ENCODE measurements around the gene RHO. TPM values are rescaled to one million over a fixed set of nuclear protein-coding genes. Genes with fewer than 3 reads are reported as not detected.
"Not testable (repeated sequence)": the region's sequence is repeated elsewhere in the genome, so short reads cannot be mapped to it uniquely, and the experiment has no call there.

Gene RHO
- total and polyA plus RNA-seq, 2 experiments from 2014 or later: not detected

- DNase-seq (ENCODE audit: low read depth in 1 of 2, low spot score in 1 of 2): no peak
- no peak for TF ChIP-seq CTCF (IDR thresholded peaks at IDR 0.05; ENCODE audit: low read depth, low read length)
- no peaks in the 10 kb centered on the region for H3K4me1 ChIP-seq (ENCODE audit: low read depth)
- no peak overlapping the region for H3K4me3 ChIP-seq
- no peaks in the 10 kb centered on the region for H3K27me3 ChIP-seq
- no peaks in the 10 kb centered on the region for H3K36me3 ChIP-seq
- no peak overlapping the region for H3K27ac ChIP-seq
- H3K9me3 ChIP-seq (ENCODE audit: low read depth): no peaks in the 10 kb centered on the region
Measured at GRCh38 chr3:129539206-129539605, 10.8 kb downstream of the RHO start.

- no peak overlapping the region for H3K4me3 ChIP-seq
- no peak for DNase-seq (ENCODE audit: low read depth in 1 of 2, low spot score in 1 of 2)
- H3K9me3 ChIP-seq (ENCODE audit: low read depth): no peaks in the 10 kb centered on the region
- no peak overlapping the region for H3K27ac ChIP-seq
- no peaks in the 10 kb centered on the region for H3K4me1 ChIP-seq (ENCODE audit: low read depth)
- no peaks in the 10 kb centered on the region for H3K27me3 ChIP-seq
- H3K36me3 ChIP-seq: no peaks in the 10 kb centered on the region
- TF ChIP-seq CTCF (IDR thresholded peaks at IDR 0.05; ENCODE audit: low read depth, low read length): no peak
Measured at GRCh38 chr3:129540776-129541516, 12.5 kb downstream of the RHO start.

- DNase-seq (ENCODE audit: low read depth in 1 of 2, low spot score in 1 of 2): no peak
- no peaks in the 10 kb centered on the region for H3K27me3 ChIP-seq
- no peaks in the 10 kb centered on the region for H3K36me3 ChIP-seq
- TF ChIP-seq CTCF (IDR thresholded peaks at IDR 0.05; ENCODE audit: low read depth, low read length): no peak
- H3K27ac ChIP-seq: no peak overlapping the region
- no peak overlapping the region for H3K4me3 ChIP-seq
- no peaks in the 10 kb centered on the region for H3K9me3 ChIP-seq (ENCODE audit: low read depth)
- no peaks in the 10 kb centered on the region for H3K4me1 ChIP-seq (ENCODE audit: low read depth)
Measured at GRCh38 chr3:129542747-129543146, 14.3 kb downstream of the RHO start.

GRCh38 chr3:129543156-129543790, 14.8 kb downstream of the RHO start, which contains the start of gene H1-8:
Gene H1-8, plus strand, starts transcription at chr3:129543175. Its CDS starts 44 bp downstream, at chr3:129543219.
- TF ChIP-seq CTCF (IDR thresholded peaks at IDR 0.05; ENCODE audit: low read depth, low read length): no peak
- Histone ChIP-seq H3K9me3 (ENCODE audit: low read depth) (no peaks in the 10 kb centered on the region), H3K27ac (no peak within 1 kb of the TSS), H3K4me3 (no peak within 1 kb of the TSS), H3K36me3 (no peaks in the 10 kb centered on the region), H3K4me1 (ENCODE audit: low read depth) (no peaks in the 10 kb centered on the region), H3K27me3 (no peaks in the 10 kb centered on the region)
- DNase-seq (ENCODE audit: low read depth in 1 of 2, low spot score in 1 of 2): no peak

- H3K4me1 ChIP-seq (ENCODE audit: low read depth): no peaks in the 10 kb centered on the region
- H3K9me3 ChIP-seq (ENCODE audit: low read depth): no peaks in the 10 kb centered on the region
- H3K27me3 ChIP-seq: no peaks in the 10 kb centered on the region
- H3K36me3 ChIP-seq: no peaks in the 10 kb centered on the region
- no peak overlapping the region for H3K27ac ChIP-seq
- no peak overlapping the region for H3K4me3 ChIP-seq
- TF ChIP-seq CTCF (IDR thresholded peaks at IDR 0.05; ENCODE audit: low read depth, low read length): no peak
- no peak for DNase-seq (ENCODE audit: low read depth in 1 of 2, low spot score in 1 of 2)
Measured at GRCh38 chr3:129543999-129544398, 15.6 kb downstream of the RHO start.

- not testable (repeated sequence) for H3K27ac ChIP-seq; DNase-seq (ENCODE audit: low read depth in 1 of 2, low spot score in 1 of 2); H3K4me1 ChIP-seq (ENCODE audit: low read depth); H3K27me3 ChIP-seq; H3K9me3 ChIP-seq (ENCODE audit: low read depth); H3K36me3 ChIP-seq; H3K4me3 ChIP-seq
Measured at GRCh38 chr3:129545951-129546350, 17.5 kb downstream of the RHO start.

Measured in cardiac muscle cell (in vitro differentiated cells and primary cell).